Activated naive CD8-positive, alpha-beta T cell treated with anti-CD3 and anti-CD28 coated beads, Interleukin-2, amount 50 U/mL, for 24 hours (primary cell): ENCODE results near the gene ITGB2.
"Not testable (repeated sequence)": the region's sequence is repeated elsewhere in the genome, so short reads cannot be mapped to it uniquely, and the experiment has no call there.

Experiments used
- ATAC-seq: fragments of 150-1000 bp; cut with Tn5 transposase; one replicate; pipeline ENCODE4 v1.10.0; 2021
- DNase-seq: peaks from one replicate; pipeline ENCODE4 v3.0.0; 2021
- H3K27ac Mint-ChIP-seq: one replicate; pipeline ENCODE4 v1.8.0; 2021; ENCODE audit warnings: mild to moderate bottlenecking, mixed read lengths
- H3K27me3 Mint-ChIP-seq: one replicate; pipeline ENCODE4 v1.8.0; 2021; ENCODE audit warnings: mixed read lengths
- H3K36me3 Mint-ChIP-seq: one replicate; pipeline ENCODE4 v1.8.0; 2021; ENCODE audit warnings: low read depth, mixed read lengths
- H3K4me1 Mint-ChIP-seq: one replicate; pipeline ENCODE4 v1.8.0; 2021; ENCODE audit warnings: mixed read lengths
- H3K4me3 Mint-ChIP-seq: one replicate; pipeline ENCODE4 v1.8.0; 2021; ENCODE audit warnings: mild to moderate bottlenecking, moderate library complexity, mixed read lengths
- H3K9me3 Mint-ChIP-seq: one replicate; pipeline ENCODE4 v1.8.0; 2021; ENCODE audit warnings: mixed read lengths

The ITGB2 gene

DNA sequence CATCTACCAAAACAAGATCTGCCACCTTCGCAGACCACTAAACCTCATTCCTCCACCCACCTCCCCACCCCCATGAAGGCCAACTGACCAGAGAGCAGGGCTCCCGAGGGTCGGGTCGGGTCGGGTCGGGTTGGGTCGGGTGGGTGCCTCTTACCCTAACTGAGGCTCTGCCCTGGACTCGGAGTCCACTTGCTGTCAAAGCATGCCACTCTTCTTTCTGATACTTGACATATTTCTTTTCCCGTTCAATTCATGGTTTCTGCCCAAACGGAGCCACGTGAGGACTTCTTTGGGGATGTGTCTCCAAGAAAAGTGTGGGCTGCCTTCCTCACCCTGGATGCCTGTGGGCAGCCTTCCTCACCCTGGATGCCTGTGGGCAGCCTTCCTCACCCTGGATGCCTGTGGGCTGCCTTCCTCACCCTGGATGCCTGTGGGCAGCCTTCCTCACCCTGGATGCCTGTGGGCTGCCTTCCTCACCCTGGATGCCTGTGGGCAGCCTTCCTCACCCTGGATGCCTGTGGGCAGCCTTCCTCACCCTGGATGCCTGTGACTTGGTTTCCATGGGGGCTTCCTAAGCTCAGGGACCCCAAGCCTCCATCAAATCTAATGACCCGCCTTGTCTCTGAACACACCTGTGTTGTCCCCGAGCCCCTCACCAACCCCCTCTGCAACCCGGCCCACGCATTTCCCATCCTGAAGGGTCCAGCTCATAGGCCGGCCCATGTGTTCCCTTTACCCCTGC, 8.0 kb upstream of the ITGB2 start:
- ATAC-seq, DNase-seq, H3K36me3 Mint-ChIP-seq, H3K9me3 Mint-ChIP-seq, H3K27me3 Mint-ChIP-seq: not testable (repeated sequence)
- H3K4me3 Mint-ChIP-seq = peak overlapping the region; percentile 100
- H3K27ac Mint-ChIP-seq = peak overlapping the region; percentile 97
- peaks cover 77% of the 10 kb centered on the region for H3K4me1 Mint-ChIP-seq

GRCh38 chr21:44927587-44928461, 7.1 kb upstream of the ITGB2 start:
- DNase-seq = peak; percentile 89
- peaks cover 82% of the 10 kb centered on the region for H3K4me1 Mint-ChIP-seq

DNA sequence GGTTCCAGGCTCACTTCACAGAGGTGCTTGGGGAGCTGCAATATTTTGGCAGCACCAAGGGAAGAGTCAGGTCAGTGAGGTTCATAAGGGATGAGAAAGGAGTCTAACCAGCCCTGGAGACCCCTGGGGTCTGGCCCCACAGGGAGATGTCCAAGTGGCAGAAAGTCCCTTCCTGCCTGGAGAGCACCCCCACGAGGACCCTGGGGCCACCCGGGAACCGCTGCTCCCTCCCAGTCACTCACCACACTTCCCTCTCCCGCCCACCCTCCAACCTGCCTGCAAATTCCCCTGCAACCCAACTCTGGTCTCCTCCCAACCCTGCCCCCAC, 6.5 kb upstream of the ITGB2 start:
- ATAC-seq (peak; percentile 8), DNase-seq (no peak)
- Mint-ChIP-seq H3K36me3 (peaks cover 4% of the 10 kb centered on the region), H3K27ac (peak overlapping the region; percentile 97), H3K4me1 (peaks cover 88% of the 10 kb centered on the region), H3K4me3 (peak overlapping the region; percentile 100), H3K27me3 (no peaks in the 10 kb centered on the region), H3K9me3 (no peaks in the 10 kb centered on the region)

More at GRCh38 chr21:44927587-44928461, 7.1 kb upstream of the ITGB2 start:
- Mint-ChIP-seq H3K27me3 (no peaks in the 10 kb centered on the region), H3K9me3 (no peaks in the 10 kb centered on the region), H3K27ac (peak overlapping the region; percentile 97), H3K36me3 (peaks cover 4% of the 10 kb centered on the region), H3K4me3 (peak overlapping the region; percentile 100)
- peak; percentile 80 for ATAC-seq

DNA sequence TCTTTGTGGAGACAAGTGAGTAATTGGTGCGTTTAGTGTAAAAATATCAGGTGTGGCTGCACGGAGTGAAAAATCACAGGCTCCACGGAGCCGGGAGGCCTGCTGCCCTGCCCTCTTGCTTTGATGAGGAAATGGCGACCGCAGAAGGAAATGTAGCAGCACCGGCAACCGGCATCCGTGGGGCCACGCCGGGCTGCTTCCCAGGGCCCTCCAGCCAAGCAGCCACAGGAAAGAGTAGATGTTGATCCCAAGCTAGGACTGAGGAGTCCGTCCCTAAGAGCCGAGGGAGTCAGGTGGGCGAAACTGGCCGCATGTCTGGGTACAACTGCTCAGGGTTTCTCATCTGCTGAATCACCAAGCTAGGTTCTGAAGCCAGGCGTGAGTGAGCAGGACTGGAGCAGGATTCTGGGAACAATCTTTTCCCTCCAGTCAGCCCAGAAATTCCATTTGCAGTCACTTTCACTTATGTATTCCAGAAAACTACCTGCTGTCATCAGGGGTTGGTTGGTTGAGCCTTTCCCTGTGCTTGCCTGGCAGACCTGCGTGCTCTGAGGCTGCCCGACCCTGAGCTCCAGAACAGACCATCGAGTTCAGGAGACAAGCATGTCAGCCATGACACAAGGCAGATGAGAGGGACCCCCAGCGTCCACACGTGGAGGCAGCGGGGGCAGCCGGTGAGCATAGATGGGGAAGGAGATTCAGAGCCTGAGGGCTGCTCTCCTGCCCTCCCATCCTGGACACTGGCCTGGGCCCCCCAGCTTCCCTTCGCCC, 5.8 kb upstream of the ITGB2 start:
- peak; percentile 56 for DNase-seq

DNA sequence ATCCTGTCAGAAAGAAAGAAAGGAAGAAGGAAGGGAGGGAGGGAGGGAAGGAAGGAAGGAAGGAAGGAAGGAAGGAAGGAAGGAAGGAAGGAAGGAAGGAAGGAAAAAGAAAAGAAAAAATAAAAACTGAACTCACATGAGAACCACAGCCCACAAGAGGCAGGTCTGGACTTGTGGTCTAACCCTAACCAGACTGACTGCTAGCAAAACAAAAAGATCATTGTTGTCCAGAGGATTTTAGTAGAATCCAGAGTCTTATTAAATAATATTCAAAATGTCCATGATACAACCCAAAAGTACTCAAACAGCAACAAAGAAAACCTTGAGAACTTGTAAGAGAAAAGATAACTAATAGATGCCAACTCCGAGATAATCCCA, 4.7 kb upstream of the ITGB2 start:
- Mint-ChIP-seq H3K4me3 (peak overlapping the region; percentile 100), H3K9me3 (no peaks in the 10 kb centered on the region), H3K36me3 (peaks cover 8% of the 10 kb centered on the region), H3K27ac (peak overlapping the region; percentile 86), H3K27me3 (no peaks in the 10 kb centered on the region), H3K4me1 (peaks cover 91% of the 10 kb centered on the region)
- DNase-seq = no peak
- ATAC-seq = no peak

More for the DNA sequence above, 5.8 kb upstream of the ITGB2 start:
- H3K36me3 Mint-ChIP-seq = peaks cover 4% of the 10 kb centered on the region
- peaks cover 94% of the 10 kb centered on the region for H3K4me1 Mint-ChIP-seq
- ATAC-seq = peak; percentile 24
- H3K4me3 Mint-ChIP-seq = peak overlapping the region; percentile 100
- H3K27me3 Mint-ChIP-seq = no peaks in the 10 kb centered on the region
- no peaks in the 10 kb centered on the region for H3K9me3 Mint-ChIP-seq
- peak overlapping the region; percentile 97 for H3K27ac Mint-ChIP-seq

DNA sequence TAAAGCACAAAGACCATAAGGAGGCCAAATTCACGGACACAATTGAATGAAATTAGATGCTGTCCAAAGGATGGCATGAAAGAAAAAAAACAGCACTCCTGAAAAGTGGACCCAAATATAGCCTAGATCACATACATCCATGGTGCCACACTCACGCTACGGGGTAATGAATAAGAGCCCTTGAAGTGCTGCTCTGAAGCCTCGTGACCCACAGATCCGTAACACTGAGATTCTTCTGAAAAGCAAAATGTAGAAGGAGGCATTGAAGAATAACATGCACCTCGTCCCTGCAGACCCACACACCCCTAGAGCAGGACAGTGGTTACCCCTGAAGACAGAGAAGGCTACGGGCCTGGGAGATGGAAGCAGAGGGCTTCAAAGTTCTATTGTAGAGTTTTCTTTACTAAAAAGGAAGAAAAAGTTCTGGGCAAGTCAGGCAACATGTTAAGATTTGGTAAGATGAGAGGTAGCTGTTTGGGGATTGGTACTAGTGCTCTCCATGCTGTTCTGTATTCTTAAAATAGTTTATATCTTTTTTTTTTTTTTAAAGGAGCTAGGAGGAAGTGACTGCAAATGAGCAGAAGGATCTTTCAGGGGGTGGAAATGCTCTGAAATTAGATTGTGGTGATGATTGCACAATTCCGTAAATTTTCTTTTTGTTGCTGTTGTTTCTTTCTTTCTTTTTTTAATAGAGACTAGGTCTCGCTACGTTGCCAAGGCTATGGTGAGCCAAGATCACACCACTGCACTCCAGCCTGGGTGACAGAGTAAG, 4.1 kb upstream of the ITGB2 start:
- Mint-ChIP-seq H3K36me3 (peaks cover 11% of the 10 kb centered on the region), H3K4me1 (peaks cover 89% of the 10 kb centered on the region), H3K27ac (peak overlapping the region; percentile 86), H3K27me3 (no peaks in the 10 kb centered on the region), H3K9me3 (no peaks in the 10 kb centered on the region), H3K4me3 (peak overlapping the region; percentile 100)
- DNase-seq = no peak
- no peak for ATAC-seq

DNA sequence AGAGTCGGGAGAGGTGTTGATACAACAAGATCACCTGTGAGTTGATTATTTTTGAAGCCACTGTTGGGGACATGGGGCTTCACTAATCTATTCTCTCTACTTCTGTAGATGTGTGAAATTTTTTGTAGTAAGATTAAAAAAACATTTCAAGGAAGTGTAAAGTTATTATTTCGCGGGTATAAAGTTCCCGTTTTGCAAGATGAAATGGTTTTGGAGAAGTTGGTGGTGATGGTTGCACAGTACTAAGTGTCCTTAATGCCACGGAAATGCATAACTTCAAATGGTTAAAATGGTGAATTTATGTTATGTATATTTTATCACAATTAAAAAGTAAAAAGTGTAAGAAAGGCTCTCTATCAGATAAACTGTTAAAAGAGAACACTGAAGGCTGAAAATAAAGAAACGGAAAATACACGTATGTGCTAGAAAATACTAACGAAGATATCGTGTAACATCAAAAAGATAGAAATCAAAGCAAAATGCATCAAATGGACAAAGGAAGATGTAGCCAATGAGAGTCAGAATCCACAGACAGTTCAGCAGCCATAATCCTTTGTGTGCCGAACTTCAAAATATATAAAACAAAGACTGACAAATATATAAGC, 2.9 kb upstream of the ITGB2 start:
- ATAC-seq (no peak), DNase-seq (no peak)
- no peaks in the 10 kb centered on the region for H3K9me3 Mint-ChIP-seq
- peak overlapping the region; percentile 100 for H3K4me3 Mint-ChIP-seq
- peak overlapping the region; percentile 86 for H3K27ac Mint-ChIP-seq
- no peaks in the 10 kb centered on the region for H3K27me3 Mint-ChIP-seq
- peaks cover 84% of the 10 kb centered on the region for H3K4me1 Mint-ChIP-seq
- peaks cover 13% of the 10 kb centered on the region for H3K36me3 Mint-ChIP-seq

GRCh38 chr21:44921928-44922327, 1.2 kb upstream of the ITGB2 start:
- no peak for ATAC-seq
- H3K27me3 Mint-ChIP-seq = no peaks in the 10 kb centered on the region
- no peaks in the 10 kb centered on the region for H3K9me3 Mint-ChIP-seq
- H3K4me1 Mint-ChIP-seq = peaks cover 85% of the 10 kb centered on the region
- H3K27ac Mint-ChIP-seq = peak overlapping the region; percentile 95
- peaks cover 26% of the 10 kb centered on the region for H3K36me3 Mint-ChIP-seq
- H3K4me3 Mint-ChIP-seq = peak overlapping the region; percentile 100
- DNase-seq = no peak

DNA sequence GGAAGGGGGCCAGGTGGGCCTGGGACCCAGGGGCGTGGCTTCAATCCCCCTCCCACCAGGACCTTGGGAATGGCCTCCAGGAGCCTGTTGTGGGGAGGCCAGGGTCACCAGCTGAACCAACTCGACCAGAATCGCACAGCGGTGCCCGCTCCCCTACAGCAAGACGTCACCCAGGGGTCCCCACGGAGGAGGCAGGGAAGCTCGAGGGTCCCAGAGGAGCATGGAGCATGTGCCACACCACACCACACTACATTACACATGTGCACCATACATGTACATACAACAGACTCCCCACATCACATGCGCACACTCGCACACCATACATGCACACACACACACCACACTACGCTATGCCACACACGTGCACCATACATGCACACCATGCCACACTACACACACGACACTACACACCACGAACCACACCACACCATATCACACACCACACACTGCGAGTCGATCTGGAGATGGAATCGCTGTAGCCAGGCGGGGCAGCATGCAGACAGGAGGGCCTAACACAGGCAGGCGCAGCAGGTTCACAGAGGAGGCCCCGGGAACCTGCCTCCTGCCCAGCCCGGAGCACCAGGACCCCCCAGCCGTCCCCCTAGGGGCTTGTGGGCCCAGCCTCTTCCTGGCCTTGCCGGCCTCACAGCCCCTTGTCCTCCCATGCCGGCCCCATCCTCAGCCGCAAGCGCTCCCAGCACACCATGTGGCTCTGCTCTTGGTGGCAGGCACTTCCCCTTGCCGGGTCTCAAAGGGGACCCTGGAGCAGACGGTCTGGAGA, 596 bp downstream of the ITGB2 start:
- Mint-ChIP-seq H3K9me3 (no peaks in the 10 kb centered on the region), H3K36me3 (peaks cover 33% of the 10 kb centered on the region), H3K4me3 (peak overlapping the region; percentile 100), H3K27ac (peak overlapping the region; percentile 95), H3K27me3 (no peaks in the 10 kb centered on the region), H3K4me1 (peaks cover 81% of the 10 kb centered on the region)
- DNase-seq (no peak), ATAC-seq (peak; percentile 27)

DNA sequence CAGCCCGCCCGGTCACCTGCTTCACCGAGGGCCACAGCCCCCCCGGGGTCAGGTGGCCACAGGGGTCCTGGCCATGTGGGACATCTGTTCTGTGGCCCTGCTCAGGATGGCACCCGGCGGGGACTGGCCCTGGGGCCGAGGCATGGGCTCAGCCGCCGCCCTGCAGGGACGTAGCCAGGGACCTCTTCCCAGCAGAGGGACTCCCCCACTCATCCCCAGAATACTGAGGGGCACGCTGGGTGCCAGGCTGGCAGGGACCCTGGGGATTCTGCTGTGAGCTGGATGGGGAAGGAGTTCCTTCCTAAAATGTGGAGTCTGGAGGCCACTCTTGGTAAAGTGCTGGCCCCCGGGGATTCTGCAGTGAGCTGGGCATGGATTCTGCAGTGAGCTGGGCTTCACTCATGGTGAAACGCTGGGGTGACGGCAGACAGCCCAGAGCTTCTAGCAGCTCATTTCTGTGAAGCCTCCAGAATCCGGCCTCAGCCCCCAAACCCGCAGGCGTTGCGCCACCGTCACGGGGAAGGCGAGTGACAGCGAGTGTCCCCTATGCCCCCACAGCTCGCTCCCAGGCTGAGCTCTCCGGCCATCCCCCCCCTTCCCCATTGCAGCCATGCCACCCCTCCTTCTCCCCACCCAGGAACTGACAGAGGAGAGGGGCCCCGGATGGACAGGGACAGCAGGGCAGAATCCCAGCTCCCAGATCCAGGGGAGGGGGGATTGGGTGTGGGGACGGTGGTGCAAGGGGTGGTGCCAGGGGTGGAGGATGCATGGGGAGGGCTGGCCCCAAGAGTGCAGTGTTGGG, 1.4 kb downstream of the ITGB2 start:
- peak overlapping the region; percentile 100 for H3K4me3 Mint-ChIP-seq
- DNase-seq (no peak), ATAC-seq (no peak)
- H3K27ac Mint-ChIP-seq = peak overlapping the region; percentile 95
- peaks cover 81% of the 10 kb centered on the region for H3K4me1 Mint-ChIP-seq
- no peaks in the 10 kb centered on the region for H3K9me3 Mint-ChIP-seq
- H3K27me3 Mint-ChIP-seq = no peaks in the 10 kb centered on the region
- H3K36me3 Mint-ChIP-seq = peaks cover 33% of the 10 kb centered on the region

DNA sequence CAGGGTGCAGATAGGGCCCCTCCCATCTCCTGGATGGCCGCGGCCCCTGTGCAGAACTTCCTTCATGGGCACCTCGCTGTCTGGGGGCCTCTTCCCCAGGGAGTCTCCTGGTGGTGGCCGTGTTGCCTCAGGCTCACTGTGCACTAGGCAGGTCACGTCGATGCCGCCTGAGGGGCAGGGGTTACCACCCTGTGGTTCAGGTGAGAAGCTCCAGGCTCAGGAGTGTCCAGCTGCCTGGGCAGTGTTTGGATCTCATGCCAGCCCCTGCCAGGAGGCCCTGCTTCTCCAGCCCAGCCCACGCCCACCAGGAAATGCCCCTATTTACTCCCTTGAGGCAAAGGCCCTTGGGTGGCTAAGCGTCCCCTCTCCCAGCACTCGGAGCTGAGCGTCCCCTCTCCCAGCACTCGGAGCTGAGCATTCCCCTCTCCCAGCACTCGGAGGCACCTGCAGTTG, 2.1 kb downstream of the ITGB2 start:
- peaks cover 29% of the 10 kb centered on the region for H3K36me3 Mint-ChIP-seq
- H3K4me3 Mint-ChIP-seq = peak overlapping the region; percentile 100
- no peak for DNase-seq
- peak overlapping the region; percentile 70 for H3K27ac Mint-ChIP-seq
- H3K9me3 Mint-ChIP-seq = no peaks in the 10 kb centered on the region
- no peak for ATAC-seq
- H3K4me1 Mint-ChIP-seq = peaks cover 80% of the 10 kb centered on the region
- no peaks in the 10 kb centered on the region for H3K27me3 Mint-ChIP-seq

GRCh38 chr21:44918107-44918470, 2.6 kb downstream of the ITGB2 start:
- H3K9me3 Mint-ChIP-seq = no peaks in the 10 kb centered on the region
- no peaks in the 10 kb centered on the region for H3K27me3 Mint-ChIP-seq
- DNase-seq (no peak), ATAC-seq (no peak)
- H3K36me3 Mint-ChIP-seq = peaks cover 29% of the 10 kb centered on the region
- H3K4me1 Mint-ChIP-seq = peaks cover 80% of the 10 kb centered on the region
- peak overlapping the region; percentile 100 for H3K4me3 Mint-ChIP-seq
- no peak overlapping the region for H3K27ac Mint-ChIP-seq
